Esophagus muscularis mucosa (tissue), 3 donors: Measurements from ENCODE around the gene HTR4.

ENCODE experiments used
- POLR2A ChIP-seq: fragments of 450-650 bp; IDR thresholded peaks from one replicate; pipeline ENCODE4 v1.6.1; 2017; ENCODE audit warnings: antibody characterized with exemption, moderate library complexity, mild to moderate bottlenecking, low read depth
- POLR2AphosphoS5 ChIP-seq, 2 donors: sonication (generic); formaldehyde crosslinking; IDR thresholded peaks; one replicate each; pipeline ENCODE4 v1.6.1; 2017; ENCODE audit warnings: antibody characterized with exemption in 2 of 2
- TF ChIP-seq, protein P1 (sequence below), 3 experiments: fragments of 200-600 bp in 2 of 3; fragments of 450-650 bp in 1 of 3; sonication (generic) in 2 of 3; IDR thresholded peaks; one replicate each; pipeline ENCODE4 v1.5.1; 2017 to 2019; ENCODE audit warnings: antibody characterized with exemption in 3 of 3, mild to moderate bottlenecking in 2 of 3, moderate library complexity in 1 of 3

DNA sequence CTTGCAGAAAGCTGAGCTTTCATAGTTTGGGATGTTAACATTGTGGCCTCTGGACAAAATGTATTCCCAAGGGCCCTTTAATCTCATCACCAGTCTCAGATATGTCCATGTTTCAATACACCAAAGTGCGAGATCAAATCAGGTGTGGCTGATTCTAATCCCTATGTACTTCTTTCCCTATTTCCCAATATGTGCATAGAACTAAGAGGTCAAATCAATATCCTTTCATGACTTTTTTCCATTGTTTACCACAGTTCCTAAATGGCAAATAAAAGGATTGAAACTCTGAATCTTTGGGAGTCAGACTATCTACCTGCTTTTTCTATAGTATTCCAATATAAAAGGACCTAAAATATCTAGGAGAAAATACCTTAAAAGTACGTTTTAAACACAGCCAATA lies 165.6 kb downstream of the HTR4 start:
- TF ChIP-seq, protein P1, sequence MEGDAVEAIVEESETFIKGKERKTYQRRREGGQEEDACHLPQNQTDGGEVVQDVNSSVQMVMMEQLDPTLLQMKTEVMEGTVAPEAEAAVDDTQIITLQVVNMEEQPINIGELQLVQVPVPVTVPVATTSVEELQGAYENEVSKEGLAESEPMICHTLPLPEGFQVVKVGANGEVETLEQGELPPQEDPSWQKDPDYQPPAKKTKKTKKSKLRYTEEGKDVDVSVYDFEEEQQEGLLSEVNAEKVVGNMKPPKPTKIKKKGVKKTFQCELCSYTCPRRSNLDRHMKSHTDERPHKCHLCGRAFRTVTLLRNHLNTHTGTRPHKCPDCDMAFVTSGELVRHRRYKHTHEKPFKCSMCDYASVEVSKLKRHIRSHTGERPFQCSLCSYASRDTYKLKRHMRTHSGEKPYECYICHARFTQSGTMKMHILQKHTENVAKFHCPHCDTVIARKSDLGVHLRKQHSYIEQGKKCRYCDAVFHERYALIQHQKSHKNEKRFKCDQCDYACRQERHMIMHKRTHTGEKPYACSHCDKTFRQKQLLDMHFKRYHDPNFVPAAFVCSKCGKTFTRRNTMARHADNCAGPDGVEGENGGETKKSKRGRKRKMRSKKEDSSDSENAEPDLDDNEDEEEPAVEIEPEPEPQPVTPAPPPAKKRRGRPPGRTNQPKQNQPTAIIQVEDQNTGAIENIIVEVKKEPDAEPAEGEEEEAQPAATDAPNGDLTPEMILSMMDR (IDR thresholded peaks at IDR 0.05): no peak
- TF ChIP-seq POLR2A (no peak), POLR2AphosphoS5 (IDR thresholded peaks at IDR 0.05) (no peak)
